H9 (cell line): ENCODE measurements around the gene MINAR2. TPM values are rescaled to one million over a fixed set of nuclear protein-coding genes. Genes with fewer than 3 reads are reported as not detected.

Experiments
- DNase-seq: peaks from one replicate; pipeline ENCODE4 v3.0.0-alpha.2; 2017
- H2AFZ ChIP-seq: one replicate; pipeline ENCODE4 v1.6.1; 2013; ENCODE audit warnings: mild to moderate bottlenecking, low read length, control low read depth, moderate library complexity
- H2AK5ac ChIP-seq: 2 replicates; pipeline ENCODE4 v1.6.1; 2013; ENCODE audit warnings: low read length, control low read depth, mixed read lengths; ENCODE audit not compliant: insufficient read length
- H2BK120ac ChIP-seq: one replicate; pipeline ENCODE4 v1.6.1; 2013; ENCODE audit warnings: low read depth, mild to moderate bottlenecking, low read length, control low read depth, inconsistent platforms; ENCODE audit not compliant: poor library complexity, severe bottlenecking
- H2BK12ac ChIP-seq: 2 replicates; pipeline ENCODE4 v1.6.1; 2013; ENCODE audit warnings: low read length, control low read depth, mixed read lengths, low read depth; ENCODE audit not compliant: insufficient read length
- H2BK15ac ChIP-seq: 2 replicates; pipeline ENCODE4 v1.6.1; 2013; ENCODE audit warnings: low read depth, low read length, control low read depth
- H2BK20ac ChIP-seq: one replicate; pipeline ENCODE4 v1.6.1; 2013; ENCODE audit warnings: low read depth, mild to moderate bottlenecking, low read length, control low read depth, inconsistent platforms; ENCODE audit not compliant: poor library complexity, severe bottlenecking
- H2BK5ac ChIP-seq: 2 replicates; pipeline ENCODE4 v1.6.1; 2013; ENCODE audit warnings: low read length, control low read depth, mixed read lengths; ENCODE audit not compliant: insufficient read length
- H3K14ac ChIP-seq: 2 replicates; pipeline ENCODE4 v1.6.1; 2013; ENCODE audit warnings: low read length, control low read depth; ENCODE audit not compliant: insufficient read depth
- H3K18ac ChIP-seq: 2 replicates; pipeline ENCODE4 v1.6.1; 2013; ENCODE audit warnings: low read depth, mild to moderate bottlenecking, mixed read lengths, low read length, control low read depth; ENCODE audit not compliant: insufficient read length
- H3K23ac ChIP-seq: 2 replicates; pipeline ENCODE4 v1.6.1; 2013; ENCODE audit warnings: low read length, control low read depth, mixed read lengths, low read depth; ENCODE audit not compliant: insufficient read length
- H3K23me2 ChIP-seq: 2 replicates; pipeline ENCODE4 v1.6.1; 2013; ENCODE audit warnings: low read depth, mild to moderate bottlenecking, mixed read lengths, low read length, control low read depth; ENCODE audit not compliant: insufficient read length, poor library complexity, severe bottlenecking
- H3K27ac ChIP-seq: 2 replicates; pipeline ENCODE4 v1.5.1; 2013; ENCODE audit warnings: low read length, control low read depth, mixed read lengths, low read depth; ENCODE audit not compliant: insufficient read length
- H3K27me3 ChIP-seq: 2 replicates; pipeline ENCODE4 v1.6.1; 2013; ENCODE audit warnings: low read length, control low read depth, inconsistent platforms; ENCODE audit not compliant: insufficient read depth
- H3K4ac ChIP-seq: 2 replicates; pipeline ENCODE4 v1.6.1; 2013; ENCODE audit warnings: low read depth, mild to moderate bottlenecking, control low read depth, inconsistent platforms, low read length, moderate library complexity
- H3K4me1 ChIP-seq: 2 replicates; pipeline ENCODE4 v1.6.1; 2013; ENCODE audit warnings: low read length, control low read depth, inconsistent platforms; ENCODE audit not compliant: insufficient read depth
- H3K4me2 ChIP-seq: 2 replicates; pipeline ENCODE4 v1.6.1; 2013; ENCODE audit warnings: low read length, control low read depth, mixed read lengths; ENCODE audit not compliant: insufficient read length, insufficient read depth
- H3K56ac ChIP-seq: 2 replicates; pipeline ENCODE4 v1.6.1; 2013; ENCODE audit warnings: low read depth, mild to moderate bottlenecking, mixed read lengths, low read length, control low read depth; ENCODE audit not compliant: insufficient read length
- H3K79me1 ChIP-seq: 2 replicates; pipeline ENCODE4 v1.6.1; 2013; ENCODE audit warnings: low read depth, mild to moderate bottlenecking, moderate library complexity, low read length, control low read depth, inconsistent platforms; ENCODE audit not compliant: insufficient read depth, poor library complexity, severe bottlenecking
- H3K79me2 ChIP-seq: 2 replicates; pipeline ENCODE4 v1.6.1; 2013; ENCODE audit warnings: low read length, control low read depth, inconsistent platforms; ENCODE audit not compliant: insufficient read depth
- H3K9ac ChIP-seq: 2 replicates; pipeline ENCODE4 v1.6.1; 2013; ENCODE audit warnings: low read length, control low read depth, mixed read lengths; ENCODE audit not compliant: insufficient read length; ENCODE audit errors: extremely low read depth
- H3K9me3 ChIP-seq: one replicate; pipeline ENCODE4 v1.6.1; 2013; ENCODE audit warnings: low read depth, low read length, inconsistent platforms; ENCODE audit not compliant: control insufficient read depth
- H3T11ph ChIP-seq: one replicate; pipeline ENCODE4 v1.6.1; 2013; ENCODE audit warnings: mild to moderate bottlenecking, low read length, control low read depth, inconsistent platforms
- H4K20me1 ChIP-seq: one replicate; pipeline ENCODE4 v1.6.1; 2013; ENCODE audit not compliant: control insufficient read depth, insufficient read length, insufficient read depth
- H4K5ac ChIP-seq: 2 replicates; pipeline ENCODE4 v1.6.1; 2013; ENCODE audit warnings: low read depth, mild to moderate bottlenecking, mixed read lengths, low read length, control low read depth; ENCODE audit not compliant: insufficient read length
- H4K8ac ChIP-seq: replicated peaks from 2 replicates; pipeline ENCODE4 v1.6.1; 2013; ENCODE audit warnings: low read length, control low read depth, mixed read lengths, low read depth; ENCODE audit not compliant: insufficient read length
- H4K91ac ChIP-seq: 2 replicates; pipeline ENCODE4 v1.6.1; 2013; ENCODE audit warnings: low read depth, mild to moderate bottlenecking, moderate library complexity, mixed read lengths, low read length, control low read depth; ENCODE audit not compliant: insufficient read length
- H3K27ac Mint-ChIP-seq, 3 experiments: 2 replicates in 2 of 3; 3 replicates in 1 of 3; pipeline ENCODE4 v1.8.0; 2020 to 2021; ENCODE audit warnings: mixed read lengths in 3 of 3, mild to moderate bottlenecking in 1 of 3, moderate library complexity in 1 of 3
- H3K27me3 Mint-ChIP-seq: 2 replicates; pipeline ENCODE4 v1.8.0; 2021; ENCODE audit warnings: low read depth, mild to moderate bottlenecking, moderate library complexity, mixed read lengths
- H3K36me3 Mint-ChIP-seq, 3 experiments: 2 replicates in 2 of 3; 3 replicates in 1 of 3; pipeline ENCODE4 v1.8.0; 2020 to 2021; ENCODE audit warnings: low read depth in 3 of 3, mixed read lengths in 3 of 3; ENCODE audit not compliant: insufficient read depth in 1 of 3
- H3K4me1 Mint-ChIP-seq, 2 experiments: 2 replicates each; pipeline ENCODE4 v1.8.0; 2020; ENCODE audit warnings: mixed read lengths in 2 of 2
- H3K4me3 Mint-ChIP-seq, 2 experiments: 2 replicates in 1 of 2; 3 replicates in 1 of 2; pipeline ENCODE4 v1.8.0; 2020 to 2021; ENCODE audit warnings: mild to moderate bottlenecking in 2 of 2, mixed read lengths in 2 of 2, moderate library complexity in 1 of 2
- H3K9me3 Mint-ChIP-seq, 2 experiments: 2 replicates in 1 of 2; 3 replicates in 1 of 2; pipeline ENCODE4 v1.8.0; 2020; ENCODE audit warnings: mild to moderate bottlenecking in 2 of 2, mixed read lengths in 2 of 2, moderate library complexity in 1 of 2
- CTCF ChIP-seq: fragments of 200-600 bp; sonication (generic); conservative IDR thresholded peaks from 3 replicates; pipeline ENCODE4 v1.8.0; 2021; ENCODE audit warnings: antibody characterized with exemption, mild to moderate bottlenecking
- total RNA-seq: library from RNA; stranded (reverse); gene quantifications from 2 replicates; pipeline ENCODE4 v1.2.1, GENCODE V29; 2021

MINAR2 gene
- total RNA-seq, 1 experiment from 2014 or later: 0.09 TPM

- no peak overlapping the region for H3K4me3 Mint-ChIP-seq
- H3K36me3 Mint-ChIP-seq: peaks cover 4 to 19% (median 14%) of the 10 kb centered on the region in 3 experiments; a peak in 6 of 7 replicates
- Histone ChIP-seq H3K79me1 (no peaks in the 10 kb centered on the region), H3K79me2 (no peaks in the 10 kb centered on the region), H2AFZ (no peak overlapping the region), H2AK5ac (no peak overlapping the region), H3K23me2 (no peaks in the 10 kb centered on the region), H3K4ac (no peak overlapping the region), H3K27ac (no peak overlapping the region), H4K5ac (no peak overlapping the region), H3K27me3 (no peaks in the 10 kb centered on the region), H2BK5ac (no peak overlapping the region), H3K18ac (no peak overlapping the region), H3T11ph (no peak overlapping the region), H3K23ac (no peak overlapping the region), H3K4me1 (no peaks in the 10 kb centered on the region), H3K56ac (no peak overlapping the region), H2BK12ac (no peak overlapping the region), H4K20me1 (no peaks in the 10 kb centered on the region), H3K14ac (no peak overlapping the region), H3K9me3 (no peaks in the 10 kb centered on the region), H2BK20ac (no peak overlapping the region), H3K9ac (no peak overlapping the region), H4K91ac (no peak overlapping the region), H2BK120ac (no peak overlapping the region), H2BK15ac (no peak overlapping the region), H4K8ac (no peak overlapping the region), H3K4me2 (no peak overlapping the region)
- no peaks in the 10 kb centered on the region for H3K9me3 Mint-ChIP-seq
- H3K4me1 Mint-ChIP-seq: no peaks in the 10 kb centered on the region
- peak; percentile 42; the same call in 2 of the 3 replicates for TF ChIP-seq CTCF
- no peaks in the 10 kb centered on the region for H3K27me3 Mint-ChIP-seq
- DNase-seq: no peak
- H3K27ac Mint-ChIP-seq: no peak overlapping the region
These were observed 49.2 kb upstream of the MINAR2 start for GRCh38 chr5:129698661-129699060.
